DMS53 (cell line): ENCODE measurements around the gene LCN1.
"Not testable (repeated sequence)": the region's sequence is repeated elsewhere in the genome, so short reads cannot be mapped to it uniquely, and the experiment has no call there.

Experiments
- DNase-seq: peaks from one replicate; lab custom pipeline; 2025; lab: John Stamatoyannopoulos, UW

The LCN1 gene

GRCh38 chr9:135522137-135522877 lies 1.1 kb downstream of the LCN1 start:
- no peak for DNase-seq

DNA sequence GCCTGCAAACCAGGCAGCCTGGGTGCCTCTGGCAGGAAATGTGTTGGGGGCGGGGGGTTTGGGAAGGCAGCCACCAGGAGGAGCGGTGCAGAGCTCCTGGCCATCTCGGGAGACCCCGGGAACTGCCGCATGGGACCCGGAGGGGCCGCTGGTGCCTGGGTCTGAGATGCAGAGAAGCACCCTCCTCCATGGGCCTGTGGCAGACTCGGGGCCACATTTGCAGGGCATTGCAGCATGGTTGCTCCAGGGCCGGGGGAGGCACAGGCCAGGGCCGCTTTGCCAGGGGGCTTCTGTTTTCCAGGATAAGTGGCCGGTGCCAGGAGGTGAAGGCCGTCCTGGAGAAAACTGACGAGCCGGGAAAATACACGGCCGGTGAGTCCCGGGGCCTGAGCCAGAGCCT lies 1.7 kb downstream of the LCN1 start:
- DNase-seq = no peak

- DNase-seq = peak; percentile 31
Observed at GRCh38 chr9:135523521-135524129, 2.4 kb downstream of the LCN1 start.

GRCh38 chr9:135524130-135524861 lies 3.1 kb downstream of the LCN1 start:
- DNase-seq = peak; percentile 41

- no peak for DNase-seq
Observed at GRCh38 chr9:135525241-135526088, 4.2 kb downstream of the LCN1 start.

DNA sequence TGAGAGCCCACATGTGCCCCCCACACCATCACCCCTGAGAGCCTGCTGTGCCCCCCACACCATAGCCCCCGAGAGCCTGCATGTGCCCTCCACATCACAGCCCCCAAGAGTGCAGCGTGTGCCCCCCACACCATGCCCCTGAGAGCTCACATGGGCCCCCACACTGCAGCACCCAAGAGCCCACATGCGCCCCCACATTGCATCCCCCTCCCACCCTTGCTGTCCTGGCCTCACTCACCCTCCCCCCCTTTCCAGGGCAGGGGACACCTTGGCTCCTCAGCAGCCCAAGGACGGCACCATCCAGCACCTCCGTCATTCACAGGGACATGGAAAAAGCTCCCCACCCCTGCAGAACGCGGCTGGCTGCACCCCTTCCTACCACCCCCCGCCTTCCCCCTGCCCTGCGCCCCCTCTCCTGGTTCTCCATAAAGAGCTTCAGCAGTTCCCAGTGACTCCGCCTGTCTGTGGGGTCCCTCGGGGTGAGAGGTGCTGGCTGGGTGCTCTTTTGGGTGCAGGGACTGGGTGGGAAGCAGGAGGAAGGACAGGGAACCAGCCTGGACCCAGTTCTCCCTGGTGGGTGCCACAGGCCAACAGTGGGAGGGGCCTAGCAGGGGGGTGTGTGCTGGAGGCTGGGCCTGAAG lies 5.0 kb downstream of the LCN1 start:
- DNase-seq = no peak

DNA sequence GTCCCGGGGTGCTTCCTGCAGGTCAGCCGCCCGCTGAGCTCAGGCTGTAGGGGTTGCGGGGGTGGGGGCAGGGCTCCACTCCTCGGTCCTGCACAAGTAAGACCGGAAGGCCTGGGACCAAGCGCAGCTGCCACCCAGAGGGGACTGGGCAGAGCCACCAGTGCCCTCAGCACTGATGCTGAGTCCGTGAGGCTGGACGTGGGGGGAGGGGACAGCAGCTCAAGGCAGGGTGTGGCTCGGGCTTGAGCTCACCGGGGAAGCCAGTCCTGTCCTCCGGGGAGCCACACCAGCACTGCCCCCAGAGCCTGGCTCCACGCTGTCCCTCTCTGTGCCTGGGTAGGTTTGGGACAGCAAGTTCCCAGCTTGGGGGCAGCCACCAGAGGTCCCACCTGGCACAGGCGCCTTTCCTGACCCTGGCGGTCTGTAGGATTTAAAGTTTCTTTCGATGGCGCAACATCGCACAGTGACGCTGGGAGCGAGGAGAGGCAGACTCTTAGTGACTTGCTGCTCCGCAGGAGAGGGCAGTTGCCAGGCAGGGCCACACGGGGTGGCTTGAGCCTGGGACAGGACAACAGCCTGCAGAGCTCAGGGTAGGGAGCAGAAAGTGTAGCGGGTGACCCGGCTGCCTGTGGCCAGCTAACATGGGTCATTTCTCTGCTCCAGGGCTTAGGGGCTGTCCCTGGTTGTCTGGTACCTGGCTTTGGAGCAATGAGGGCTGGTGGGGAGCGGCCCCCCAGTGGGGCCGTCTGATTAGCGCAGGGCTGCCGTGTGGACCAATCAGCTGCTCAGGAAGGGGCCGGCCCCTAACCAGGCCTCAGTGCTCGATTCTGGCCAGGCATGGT lies 5.7 kb downstream of the LCN1 start:
- DNase-seq = peak; percentile 36

GRCh38 chr9:135528842-135529435 lies 7.7 kb downstream of the LCN1 start:
- DNase-seq = not testable (repeated sequence)

DNA sequence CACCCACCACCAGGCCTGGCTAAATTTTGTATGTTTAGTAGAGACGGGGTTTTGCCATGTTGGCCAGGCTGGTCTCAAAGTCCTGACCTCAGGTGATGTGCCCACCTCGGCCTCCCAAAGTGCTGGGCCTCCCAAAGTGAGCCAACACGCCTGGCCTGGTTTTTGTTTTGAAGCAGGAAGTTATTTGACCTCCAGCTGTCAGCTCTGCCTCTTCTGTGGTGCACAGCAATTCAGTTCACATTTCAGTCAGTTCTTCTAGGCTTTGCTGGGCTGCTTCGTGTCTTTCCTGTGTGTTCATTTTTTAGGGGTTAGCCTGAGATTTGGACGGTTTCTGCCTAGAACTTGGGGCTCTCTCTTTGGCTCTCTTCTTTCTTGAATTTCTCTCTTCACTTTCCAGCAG lies 8.9 kb downstream of the LCN1 start:
- no peak for DNase-seq

DNA sequence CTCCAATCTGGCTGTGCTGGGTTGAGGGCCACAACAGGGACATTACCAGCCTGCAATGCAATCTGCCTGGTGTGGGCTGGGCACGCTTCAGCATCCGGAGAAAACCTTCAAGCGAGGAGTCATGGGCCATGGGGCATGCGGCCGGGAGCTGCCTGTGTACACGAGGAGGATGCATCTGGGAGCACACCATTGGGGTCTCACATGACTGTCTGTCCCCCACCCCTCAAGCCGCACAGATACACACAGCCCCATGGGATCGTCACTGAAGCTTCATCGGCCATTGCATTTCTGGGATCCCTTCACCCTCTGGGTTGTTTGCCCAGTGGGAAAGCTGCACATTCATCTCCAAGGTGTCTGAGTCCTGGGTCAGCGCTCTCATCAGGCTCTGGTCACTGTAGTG lies 9.9 kb downstream of the LCN1 start:
- no peak for DNase-seq

GRCh38 chr9:135533113-135533512 lies 11.9 kb downstream of the LCN1 start:
- peak; percentile 42 for DNase-seq

DNA sequence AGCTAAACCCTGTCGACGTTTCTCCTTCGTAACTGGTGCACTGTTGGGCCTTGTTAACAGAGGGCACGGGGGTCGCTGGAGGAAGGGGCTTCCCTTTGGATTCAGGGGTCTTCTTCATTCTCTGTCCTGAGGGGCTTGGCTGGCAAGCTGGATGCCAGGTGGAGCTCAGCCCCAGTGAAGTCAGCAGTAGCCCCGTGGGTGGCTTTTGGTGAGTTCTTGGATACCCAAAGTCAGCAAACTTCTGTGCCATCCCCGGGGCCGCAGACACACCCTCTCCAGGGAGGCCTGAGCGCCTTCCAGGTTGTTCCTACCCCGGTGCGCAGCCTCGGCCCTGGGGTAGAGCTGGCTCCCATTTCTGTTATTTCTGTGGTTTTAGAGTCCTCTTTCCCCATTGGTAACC lies 12.4 kb downstream of the LCN1 start:
- DNase-seq = no peak

- DNase-seq = not testable (repeated sequence)
Observed at GRCh38 chr9:135534192-135534711, 13.0 kb downstream of the LCN1 start.

- DNase-seq = not testable (repeated sequence)
Observed at GRCh38 chr9:135534826-135535225, 13.6 kb downstream of the LCN1 start.

GRCh38 chr9:135535631-135536030 lies 14.4 kb downstream of the LCN1 start:
- not testable (repeated sequence) for DNase-seq

DNA sequence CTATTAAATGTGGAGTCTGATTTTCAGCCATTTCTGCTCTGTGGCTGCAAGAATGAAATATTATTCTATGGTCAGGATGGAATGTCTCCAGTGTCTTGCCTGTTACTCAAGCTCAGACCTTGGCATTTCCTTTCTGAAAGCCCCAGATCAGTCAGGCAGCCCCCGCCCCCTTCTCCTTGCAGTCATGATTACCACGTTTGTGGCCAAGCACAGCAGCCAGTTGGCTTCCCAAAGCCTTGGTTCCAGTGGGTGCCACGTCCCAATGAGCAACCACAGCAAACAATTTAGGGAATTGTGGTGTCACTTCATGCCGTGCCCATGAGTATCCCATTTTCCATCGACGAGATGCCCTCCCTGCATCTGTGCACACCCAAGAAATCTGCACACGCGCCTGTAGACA lies 15.0 kb downstream of the LCN1 start:
- DNase-seq = no peak

- DNase-seq = peak; percentile 30
Observed at GRCh38 chr9:135543262-135543894, 22.1 kb downstream of the LCN1 start.

GRCh38 chr9:135544981-135545635 lies 23.9 kb downstream of the LCN1 start:
- no peak for DNase-seq

DNA sequence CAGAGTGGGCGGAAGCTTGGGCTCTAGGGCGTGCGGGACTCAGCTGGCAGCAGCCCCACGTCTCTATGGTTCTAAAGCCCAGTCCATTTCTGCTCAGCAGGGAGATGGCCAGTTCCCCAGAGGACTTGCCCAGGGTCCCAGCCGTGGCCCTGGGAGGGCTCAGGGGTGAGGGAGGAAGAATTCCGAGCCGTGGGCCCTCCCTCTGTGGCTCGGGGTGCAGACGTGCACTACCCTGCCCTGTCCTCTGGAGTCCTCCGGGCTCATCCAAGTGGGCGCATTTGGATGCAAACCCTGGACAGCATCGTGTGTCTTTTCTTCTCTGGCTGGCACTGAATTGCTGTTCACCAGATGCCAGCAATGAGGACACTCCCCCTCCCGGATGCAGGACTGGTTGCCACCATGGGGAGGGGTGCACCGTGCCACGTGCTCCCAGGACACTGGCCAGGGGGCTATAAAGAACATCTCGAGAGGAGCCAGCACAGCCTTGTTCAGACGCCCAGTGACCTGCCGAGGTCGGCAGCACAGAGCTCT lies 24.5 kb downstream of the LCN1 start, which contains the start of gene OBP2A:
Gene OBP2A (plus strand): TSS at position 481 of the 531 bp plus-strand sequence. CDS start 55 bp downstream, outside the sequence.
- not testable (repeated sequence) for DNase-seq
